Naive thymus-derived CD8-positive, alpha-beta T cell (primary cell): ENCODE results near the gene MED20. TPM values are rescaled to one million over a fixed set of nuclear protein-coding genes. Genes with fewer than 3 reads are reported as not detected.

Source experiments
- ATAC-seq, 2 donors: fragments of 150-1000 bp; cut with Tn5 transposase in 1 of 2; sonication (Bioruptor Pico), chemical (Tn5 transposase) in 1 of 2; 1 replicate in 1 of 2; 2 replicates in 1 of 2; pipeline ENCODE4 v1.10.0; 2021; ENCODE audit warnings: mild to moderate bottlenecking in 2 of 2, moderate library complexity in 2 of 2
- POLR2A ChIA-PET: fragments of 350-600 bp; sonication (Branson Sonifier 250); formaldehyde crosslinking; loops from one replicate; lab custom pipeline; 2021; ENCODE audit warnings: antibody characterized with exemption; lab: Charles Lee
- DNase-seq, 10 donors: peaks; one replicate each; pipeline versions ENCODE4 v3.0.0 to v3.0.0-alpha.2; 2020 to 2022
- H3K27ac Mint-ChIP-seq, 10 donors: one replicate each; pipeline ENCODE4 v1.8.0; 2020 to 2022; ENCODE audit warnings: mild to moderate bottlenecking in 10 of 10, mixed read lengths in 10 of 10, moderate library complexity in 4 of 10, inconsistent platforms in 1 of 10
- H3K27me3 Mint-ChIP-seq, 5 donors: one replicate each; pipeline ENCODE4 v1.8.0; 2021 to 2022; ENCODE audit warnings: mixed read lengths in 5 of 5
- H3K36me3 Mint-ChIP-seq, 3 donors: one replicate each; pipeline ENCODE4 v1.8.0; 2020 to 2022; ENCODE audit warnings: mixed read lengths in 3 of 3, mild to moderate bottlenecking in 2 of 3, inconsistent platforms in 1 of 3
- H3K4me1 Mint-ChIP-seq, 4 donors: one replicate each; pipeline ENCODE4 v1.8.0; 2021 to 2022; ENCODE audit warnings: mixed read lengths in 4 of 4
- H3K4me3 Mint-ChIP-seq, 10 donors: one replicate each; pipeline ENCODE4 v1.8.0; 2020 to 2022; ENCODE audit warnings: mild to moderate bottlenecking in 10 of 10, mixed read lengths in 10 of 10, moderate library complexity in 6 of 10, inconsistent platforms in 1 of 10
- H3K9me3 Mint-ChIP-seq, 9 donors: one replicate each; pipeline ENCODE4 v1.8.0; 2020 to 2022; ENCODE audit warnings: mixed read lengths in 9 of 9, mild to moderate bottlenecking in 3 of 9, inconsistent platforms in 1 of 9, moderate library complexity in 1 of 9
- polyA plus RNA-seq, 3 donors: library from polyadenylated mRNA; unstranded; fragments of 300-500 nt; fragmentation: Illumina TruSeq; gene quantifications; one replicate each; pipeline ENCODE4 v1.2.3, GENCODE V29; 2021
- total RNA-seq, 8 experiments: library from RNA in 2 of 8; stranded (reverse) in 2 of 8; gene quantifications; one replicate each; pipeline ENCODE4 v1.2.3 and lab custom pipeline; 2021 to 2026

Gene MED20
- total and polyA plus RNA-seq, 5 experiments from 2014 or later, result 2.8 to 12.5 (median 5.1) TPM

DNA sequence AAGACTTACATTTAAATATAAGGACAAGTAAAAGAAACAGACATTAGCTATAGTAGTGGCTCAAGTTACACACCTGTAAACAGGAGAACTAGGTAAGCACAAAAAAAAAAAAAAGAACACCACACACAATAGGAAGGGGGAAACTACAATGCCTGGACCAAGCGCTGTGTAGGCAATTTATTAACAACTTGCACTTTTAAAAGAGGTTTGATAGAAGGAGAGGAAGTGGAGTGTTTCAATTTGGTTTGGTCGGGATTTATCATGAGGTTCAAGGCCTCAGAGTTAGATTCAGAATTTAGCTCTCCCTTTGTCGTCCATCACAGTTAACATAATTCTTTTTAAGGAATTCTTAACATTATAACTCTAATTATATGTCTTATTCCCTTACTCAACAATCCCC, 24.7 kb downstream of the MED20 start:
- H3K27me3 Mint-ChIP-seq, result no peaks in the 10 kb centered on the region
- H3K4me1 Mint-ChIP-seq, result peaks cover 0 to 11% (median 9%) of the 10 kb centered on the region in 4 donors
- ATAC-seq, result no peak
- no peaks in the 10 kb centered on the region for H3K36me3 Mint-ChIP-seq
- H3K27ac Mint-ChIP-seq, result peak overlapping the region in 9 of 10 donors; percentile 73 to 96 (median 90)
- no peaks in the 10 kb centered on the region for H3K9me3 Mint-ChIP-seq
- POLR2A ChIA-PET, result interaction anchor here (0.6 to 2.1 kb wide), 13 partner anchors 25 to 1303 kb away, joined by 3 to 18 read pairs (median 4); partner anchors contain the start of genes BYSL, MED20 and TAF8
- peak overlapping the region in 1 of 10 donors; percentile 15 for H3K4me3 Mint-ChIP-seq
- no peak for DNase-seq

GRCh38 chr6:41895300-41896233, 25.4 kb downstream of the MED20 start, which contains the start of gene USP49:
Gene USP49 (minus strand): TSS chr6:41895375. CDS start chr6:41806983, 88,392 bp downstream.
- Mint-ChIP-seq H3K36me3 (no peaks in the 10 kb centered on the region), H3K4me3 (no peak within 1 kb of the TSS), H3K4me1 (peaks cover 0 to 11% (median 9%) of the 10 kb centered on the region in 4 donors), H3K9me3 (no peaks in the 10 kb centered on the region), H3K27ac (peak within 1 kb of the TSS in 9 of 10 donors; percentile 73 to 96 (median 90)), H3K27me3 (no peaks in the 10 kb centered on the region)
- DNase-seq, result peak; percentile 81 to 95 (median 90)
- POLR2A ChIA-PET, result interaction anchor here (0.6 to 2.1 kb wide), 15 partner anchors 26 to 1304 kb away, joined by 3 to 18 read pairs (median 3); partner anchors contain the start of genes BYSL, MED20, TAF8 and TOMM6
- peak; percentile 91 to 92 for ATAC-seq

- Mint-ChIP-seq H3K4me3 (no peak overlapping the region), H3K27me3 (no peaks in the 10 kb centered on the region), H3K4me1 (peaks cover 0 to 11% (median 9%) of the 10 kb centered on the region in 4 donors), H3K36me3 (no peaks in the 10 kb centered on the region), H3K9me3 (no peaks in the 10 kb centered on the region), H3K27ac (peak overlapping the region in 7 of 10 donors; percentile 89 to 96 (median 94))
- POLR2A ChIA-PET, result interaction anchor here (0.5 to 2.1 kb wide), 15 partner anchors 13 to 669 kb away, joined by 3 to 18 read pairs (median 4); partner anchors contain the start of genes BYSL, MED20, TAF8 and TOMM6
- DNase-seq (peak in 2 of 10 donors; percentile 13 to 53), ATAC-seq (peak; percentile 55 to 67)
Observed at GRCh38 chr6:41894366-41895299, 26.3 kb downstream of the MED20 start.

- Mint-ChIP-seq H3K9me3 (no peaks in the 10 kb centered on the region), H3K27me3 (no peaks in the 10 kb centered on the region), H3K4me1 (peaks cover 0 to 11% (median 9%) of the 10 kb centered on the region in 4 donors), H3K27ac (no peak overlapping the region), H3K4me3 (no peak overlapping the region), H3K36me3 (no peaks in the 10 kb centered on the region)
- DNase-seq (no peak), ATAC-seq (no peak)
- POLR2A ChIA-PET, result interaction anchor here (1.0 kb wide), 1 partner anchor 153 kb away, joined by 3 read pairs; no protein-coding TSS in a partner anchor
Observed at GRCh38 chr6:41892921-41893564, 27.9 kb downstream of the MED20 start.

GRCh38 chr6:41887331-41887751, 33.6 kb downstream of the MED20 start:
- H3K27ac Mint-ChIP-seq, result peak overlapping the region in 1 of 10 donors; percentile 28
- no peak for DNase-seq
- no peaks in the 10 kb centered on the region for H3K27me3 Mint-ChIP-seq
- no peaks in the 10 kb centered on the region for H3K36me3 Mint-ChIP-seq
- POLR2A ChIA-PET, result no interaction called here
- H3K9me3 Mint-ChIP-seq, result no peaks in the 10 kb centered on the region
- H3K4me3 Mint-ChIP-seq, result no peak overlapping the region
- no peaks in the 10 kb centered on the region for H3K4me1 Mint-ChIP-seq
- ATAC-seq, result no peak

DNA sequence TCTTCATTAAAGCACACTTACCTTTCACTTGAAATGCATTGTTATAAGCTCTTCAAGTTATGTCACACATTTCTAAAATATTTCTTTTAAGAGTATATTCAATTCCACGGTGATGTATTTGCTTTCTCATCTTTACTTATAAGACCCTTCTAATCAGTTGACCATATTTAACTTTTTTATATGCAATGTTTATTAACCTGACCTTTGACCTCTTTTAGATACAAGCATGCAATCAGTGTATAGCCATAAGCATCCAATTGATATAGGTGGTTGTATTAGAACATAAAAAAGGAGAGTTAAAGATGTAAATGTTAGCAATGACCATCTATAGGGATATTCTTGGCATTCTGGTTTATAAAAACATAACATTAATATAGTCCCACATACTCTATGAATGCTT, 35.0 kb downstream of the MED20 start:
- POLR2A ChIA-PET, result no interaction called here
- H3K4me1 Mint-ChIP-seq, result no peaks in the 10 kb centered on the region
- DNase-seq (no peak), ATAC-seq (no peak)
- H3K36me3 Mint-ChIP-seq, result no peaks in the 10 kb centered on the region
- no peaks in the 10 kb centered on the region for H3K27me3 Mint-ChIP-seq
- H3K4me3 Mint-ChIP-seq, result no peak overlapping the region
- no peaks in the 10 kb centered on the region for H3K9me3 Mint-ChIP-seq
- H3K27ac Mint-ChIP-seq, result no peak overlapping the region

DNA sequence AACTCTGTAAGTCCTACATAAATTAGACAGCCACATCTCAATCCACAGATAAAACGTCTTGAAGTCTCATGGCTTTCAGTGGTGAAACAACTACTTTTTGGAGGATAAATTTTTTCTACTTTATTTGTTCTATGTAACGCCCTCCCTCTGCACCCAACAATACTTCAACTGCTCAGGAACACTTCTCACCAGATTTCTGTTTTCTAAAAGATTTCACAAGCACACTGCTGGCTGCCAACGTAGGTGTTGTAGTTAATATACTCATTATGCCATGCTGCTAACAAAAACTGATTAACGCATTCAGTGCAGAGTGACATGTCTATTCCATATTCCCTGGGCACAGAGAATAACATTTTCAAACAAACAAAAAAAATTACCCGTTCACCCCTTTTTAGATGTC, 36.0 kb downstream of the MED20 start:
- no peak for ATAC-seq
- no peak overlapping the region for H3K4me3 Mint-ChIP-seq

DNA sequence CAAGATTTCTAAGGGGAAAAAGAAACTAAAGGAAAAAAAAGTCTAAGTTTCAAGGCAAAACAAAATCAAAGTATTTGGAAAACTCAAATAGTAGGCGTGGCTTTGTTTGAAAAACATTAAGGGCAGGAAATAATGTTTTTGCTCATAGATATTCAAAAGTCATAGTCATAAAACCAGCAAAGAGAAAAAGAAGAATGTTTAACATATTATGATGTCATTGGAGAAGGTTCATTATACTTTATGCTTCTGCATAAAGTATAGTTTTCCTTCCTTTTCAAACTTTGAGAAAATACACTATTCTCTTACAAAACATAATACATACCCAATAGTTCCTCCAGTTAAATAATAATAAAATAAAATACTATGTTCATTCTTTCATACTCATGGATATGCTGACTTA, 39.4 kb downstream of the MED20 start:
- Mint-ChIP-seq H3K36me3 (no peaks in the 10 kb centered on the region), H3K27ac (no peak overlapping the region), H3K9me3 (no peaks in the 10 kb centered on the region), H3K4me1 (no peaks in the 10 kb centered on the region), H3K27me3 (no peaks in the 10 kb centered on the region), H3K4me3 (no peak overlapping the region)
- no peak for DNase-seq
- no peak for ATAC-seq
- POLR2A ChIA-PET, result interaction anchor here (0.6 to 1.0 kb wide), 2 partner anchors 9 to 13 kb away, joined by 3 read pairs; no protein-coding TSS in a partner anchor

More for the DNA sequence above, 36.0 kb downstream of the MED20 start:
- no peaks in the 10 kb centered on the region for H3K9me3 Mint-ChIP-seq
- DNase-seq, result no peak
- H3K4me1 Mint-ChIP-seq, result no peaks in the 10 kb centered on the region
- no peaks in the 10 kb centered on the region for H3K36me3 Mint-ChIP-seq
- no peak overlapping the region for H3K27ac Mint-ChIP-seq
- POLR2A ChIA-PET, result no interaction called here
- no peaks in the 10 kb centered on the region for H3K27me3 Mint-ChIP-seq

- Mint-ChIP-seq H3K9me3 (no peaks in the 10 kb centered on the region), H3K4me1 (peaks cover 0 to 2% (median 0%) of the 10 kb centered on the region in 4 donors), H3K27me3 (no peaks in the 10 kb centered on the region), H3K36me3 (no peaks in the 10 kb centered on the region), H3K4me3 (no peak overlapping the region), H3K27ac (no peak overlapping the region)
- POLR2A ChIA-PET, result no interaction called here
- ATAC-seq, result no peak
- no peak for DNase-seq
Observed at GRCh38 chr6:41878961-41879405, 42.0 kb downstream of the MED20 start.

GRCh38 chr6:41878246-41878645, 42.7 kb downstream of the MED20 start:
- H3K27me3 Mint-ChIP-seq, result no peaks in the 10 kb centered on the region
- no peaks in the 10 kb centered on the region for H3K9me3 Mint-ChIP-seq
- H3K4me3 Mint-ChIP-seq, result no peak overlapping the region
- POLR2A ChIA-PET, result no interaction called here
- peaks cover 0 to 2% (median 0%) of the 10 kb centered on the region in 4 donors for H3K4me1 Mint-ChIP-seq
- no peak overlapping the region for H3K27ac Mint-ChIP-seq
- DNase-seq (no peak), ATAC-seq (no peak)
- H3K36me3 Mint-ChIP-seq, result no peaks in the 10 kb centered on the region

- Mint-ChIP-seq H3K36me3 (no peaks in the 10 kb centered on the region), H3K4me1 (peaks cover 0 to 2% (median 0%) of the 10 kb centered on the region in 4 donors), H3K4me3 (no peak overlapping the region), H3K27me3 (peaks cover 0 to 2% (median 0%) of the 10 kb centered on the region in 5 donors), H3K27ac (no peak overlapping the region), H3K9me3 (no peaks in the 10 kb centered on the region)
- POLR2A ChIA-PET, result no interaction called here
- ATAC-seq (no peak), DNase-seq (no peak)
Observed at GRCh38 chr6:41877051-41877680, 43.8 kb downstream of the MED20 start.
